ENCODE results near the gene SLC16A6. TPM values are rescaled to one million over a fixed set of nuclear protein-coding genes. Genes with fewer than 3 reads are reported as not detected.
"Not testable (repeated sequence)": the region's sequence is repeated elsewhere in the genome, so short reads cannot be mapped to it uniquely, and the experiment has no call there.

The SLC16A6 gene
- total RNA-seq, 4 donors from 2014 or later: 9.2 to 20.9 (median 17.8) TPM

DNA sequence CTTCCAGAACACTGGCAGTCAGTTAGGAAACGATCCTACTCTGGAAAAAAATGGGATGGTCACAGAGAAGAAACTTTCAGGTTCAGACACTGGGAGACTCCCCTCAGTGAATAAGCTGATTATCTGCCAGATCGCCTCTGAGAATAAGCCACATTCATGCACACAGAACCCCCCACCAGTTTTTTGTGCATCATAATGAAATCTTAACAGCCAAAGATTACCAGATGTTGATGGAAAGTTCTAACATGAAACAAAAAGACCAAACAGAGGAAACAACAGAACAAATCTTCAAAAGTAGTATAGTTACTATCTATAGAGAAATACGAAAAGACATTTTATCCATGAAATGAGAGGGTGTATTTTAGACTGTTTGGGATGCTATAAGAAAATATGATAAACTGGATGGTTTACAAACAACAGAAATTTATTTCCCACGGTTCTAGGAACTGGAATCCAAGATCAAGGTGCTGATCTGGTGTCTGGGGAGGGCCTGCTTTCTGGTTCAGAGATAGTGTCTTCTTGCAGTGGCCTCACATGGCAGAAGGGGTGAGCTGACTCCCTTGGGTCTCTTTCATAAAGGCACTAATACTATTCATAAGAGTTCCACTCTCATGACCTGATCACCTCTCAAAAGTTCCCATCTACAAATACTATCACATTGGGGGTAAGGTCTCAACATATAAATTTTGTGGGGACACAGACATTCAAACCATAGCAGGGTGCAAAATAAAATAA lies 51.1 kb downstream of the SLC16A6 start:
- Histone ChIP-seq H3K4me1 (peaks cover 0 to 13% (median 0%) of the 10 kb centered on the region in 3 donors), H3K27ac (peak overlapping the region in 3 of 4 donors; percentile 67 to 81 (median 71)), H3K4me3 (no peak overlapping the region), H3K36me3 (no peaks in the 10 kb centered on the region), H3K27me3 (no peaks in the 10 kb centered on the region), H3K9me3 (no peaks in the 10 kb centered on the region)
- WGBS, 2 donors: 79 to 80% methylated on average over 4 of the region's 4 CpGs
- DNase-seq: no peak
- intact Hi-C loops (cut with DNase I): no loop called here
- TF ChIP-seq POLR2A (IDR thresholded peaks at IDR 0.05) (no peak), CTCF (IDR thresholded peaks at IDR 0.05) (no peak)

DNA sequence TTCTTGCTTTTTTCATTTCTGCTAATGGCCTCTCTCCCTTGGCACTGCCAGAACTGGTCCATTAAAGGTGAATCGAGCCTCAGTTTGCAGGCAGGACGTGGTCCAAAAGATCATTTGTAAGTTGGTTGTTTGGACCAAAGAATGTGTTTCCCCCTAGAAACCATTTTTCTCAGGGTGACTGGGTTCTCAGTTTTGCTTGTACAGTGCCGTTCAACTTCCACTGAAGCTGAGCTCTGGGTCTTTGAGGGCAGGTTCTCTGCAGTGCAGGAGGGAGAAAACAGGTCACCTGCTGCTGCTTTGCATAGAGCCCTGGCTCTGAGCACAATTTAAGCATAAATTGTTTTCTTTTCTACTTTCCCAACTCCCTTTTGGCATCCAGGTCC lies 52.1 kb downstream of the SLC16A6 start:
- Histone ChIP-seq H3K27ac (peak overlapping the region in 3 of 4 donors; percentile 67 to 81 (median 71)), H3K36me3 (no peaks in the 10 kb centered on the region), H3K4me1 (peaks cover 0 to 17% (median 0%) of the 10 kb centered on the region in 3 donors), H3K4me3 (no peak overlapping the region), H3K27me3 (no peaks in the 10 kb centered on the region), H3K9me3 (no peaks in the 10 kb centered on the region)
- TF ChIP-seq POLR2A (IDR thresholded peaks at IDR 0.05) (no peak), CTCF (IDR thresholded peaks at IDR 0.05) (no peak)
- intact Hi-C loops (cut with DNase I): no loop called here
- DNase-seq: no peak
- 64 to 80% methylated on average over 3 of the region's 3 CpGs for WGBS, 2 donors

- no peaks in the 10 kb centered on the region for H3K27me3 ChIP-seq
- DNase-seq: no peak
- peak overlapping the region; percentile 69 to 87 (median 76) for H3K27ac ChIP-seq
- 47 to 57% methylated on average over 3 of the region's 3 CpGs for WGBS, 2 donors
- no peaks in the 10 kb centered on the region for H3K36me3 ChIP-seq
- TF ChIP-seq CTCF (IDR thresholded peaks at IDR 0.05) (no peak), POLR2A (IDR thresholded peaks at IDR 0.05) (no peak)
- no peaks in the 10 kb centered on the region for H3K9me3 ChIP-seq
- peak overlapping the region in 1 of 4 donors; percentile 25 for H3K4me3 ChIP-seq
- intact Hi-C loops (cut with DNase I): no loop called here
- peaks cover 0 to 18% (median 0%) of the 10 kb centered on the region in 3 donors for H3K4me1 ChIP-seq
Observed at GRCh38 chr17:68238164-68238870, 52.6 kb downstream of the SLC16A6 start.

DNA sequence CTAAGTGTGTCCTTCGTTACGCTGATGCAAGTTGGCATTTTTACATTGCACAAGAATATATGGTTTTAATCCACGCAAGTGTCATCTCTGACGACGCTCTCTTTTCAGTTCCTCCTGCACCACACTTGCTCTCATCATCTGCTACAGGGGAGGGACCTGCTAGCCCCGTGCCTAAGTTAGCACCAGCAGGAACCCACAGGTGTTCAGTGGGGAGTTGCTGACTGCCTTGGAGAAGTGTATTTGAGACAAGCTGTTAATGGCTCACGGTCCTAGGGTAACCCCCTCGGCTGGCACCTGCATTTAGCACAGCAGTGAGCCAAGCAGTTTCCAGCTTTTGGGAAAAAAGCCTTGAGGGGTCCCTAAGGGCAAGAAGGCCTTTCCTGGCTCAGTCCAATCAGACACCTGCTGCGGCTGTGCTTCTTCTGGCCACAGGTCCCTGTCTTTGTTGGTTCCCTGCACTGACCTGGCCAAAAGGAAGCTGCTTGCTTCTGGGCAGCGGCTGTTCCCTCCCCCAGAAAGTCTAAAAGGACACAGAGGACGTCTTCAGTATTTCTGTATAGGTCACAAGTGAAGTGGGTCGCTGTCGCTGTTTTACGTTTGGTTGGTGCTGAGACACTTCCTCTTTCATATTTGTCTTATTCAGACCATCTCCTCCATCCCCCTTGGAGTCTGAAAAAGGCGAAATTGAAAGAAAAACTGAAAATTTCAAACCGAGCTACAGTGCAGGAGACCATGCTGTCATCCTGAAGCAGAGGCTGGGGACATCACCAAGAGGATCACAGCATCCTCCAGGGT lies 53.4 kb downstream of the SLC16A6 start:
- H3K36me3 ChIP-seq; H3K9me3 ChIP-seq; DNase-seq; H3K27me3 ChIP-seq; intact Hi-C loops (cut with DNase I): not testable (repeated sequence)
- TF ChIP-seq POLR2A (IDR thresholded peaks at IDR 0.05): peak in 1 of 4 donors; percentile 77
- 55 to 72% methylated on average over 10 to 13 of the region's 16 CpGs for WGBS, 2 donors
- peak overlapping the region in 2 of 4 donors; percentile 8 to 25 for H3K4me3 ChIP-seq
- peak overlapping the region; percentile 69 to 87 (median 76) for H3K27ac ChIP-seq
- peaks cover 0 to 25% (median 0%) of the 10 kb centered on the region in 3 donors for H3K4me1 ChIP-seq

DNA sequence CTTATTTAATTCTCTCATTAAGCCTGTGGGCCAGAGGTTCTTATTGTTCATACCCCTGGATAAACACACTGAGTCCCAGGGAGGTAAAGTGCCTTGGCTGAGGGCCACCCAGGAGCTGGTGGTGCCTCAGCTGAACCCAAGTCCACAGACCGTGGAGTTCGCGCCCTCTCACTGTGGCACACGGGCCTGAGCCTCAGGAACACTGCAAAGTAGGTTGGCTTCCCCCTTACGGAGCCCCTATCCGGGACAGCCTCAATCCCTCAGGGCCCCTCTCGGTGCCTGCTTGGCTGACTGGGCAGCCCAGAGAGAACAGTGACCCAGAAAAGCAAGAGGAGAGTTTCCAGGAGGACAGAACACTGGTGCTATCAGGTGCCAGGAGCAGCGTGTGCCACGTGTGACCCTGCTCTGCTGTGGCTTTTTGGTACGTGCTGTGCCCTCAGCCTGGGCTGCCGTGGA lies 55.6 kb downstream of the SLC16A6 start:
- intact Hi-C loops (cut with DNase I); H3K9me3 ChIP-seq; H3K36me3 ChIP-seq; DNase-seq; H3K4me3 ChIP-seq; H3K27me3 ChIP-seq: not testable (repeated sequence)
- H3K4me1 ChIP-seq: peaks cover 0 to 26% (median 0%) of the 10 kb centered on the region in 3 donors
- peak overlapping the region; percentile 64 to 82 (median 70) for H3K27ac ChIP-seq
- whole genome bisulfite sequencing, 2 donors: 70 to 74% methylated on average over 4 to 7 of the region's 11 CpGs

Data from esophagus squamous epithelium (tissue), 5 donors.